Tibial nerve (tissue), 4 donors: ENCODE measurements around the gene FMN2.

Source experiments
- CTCF ChIP-seq, 5 experiments: fragments of 200-600 bp in 3 of 5; fragments of 450-650 bp in 2 of 5; sonication (generic) in 3 of 5; IDR thresholded peaks; one replicate each; pipeline ENCODE4 v1.5.1; 2016 to 2019; ENCODE audit warnings: antibody characterized with exemption in 5 of 5, mild to moderate bottlenecking in 3 of 5, moderate library complexity in 2 of 5
- EP300 ChIP-seq, 2 donors: sonication (generic); formaldehyde crosslinking; IDR thresholded peaks; one replicate each; pipeline ENCODE4 v1.6.1; 2017; ENCODE audit warnings: antibody characterized with exemption in 2 of 2, mild to moderate bottlenecking in 1 of 2
- POLR2A ChIP-seq, 2 donors: fragments of 450-650 bp; IDR thresholded peaks; one replicate each; pipeline ENCODE4 v1.6.1; 2017; ENCODE audit warnings: antibody characterized with exemption in 2 of 2, mild to moderate bottlenecking in 2 of 2, moderate library complexity in 2 of 2

GRCh38 chr1:240515505-240515904 is 423.8 kb downstream of the FMN2 start:
- TF ChIP-seq CTCF (IDR thresholded peaks at IDR 0.05) (no peak), POLR2A (IDR thresholded peaks at IDR 0.05) (no peak), EP300 (IDR thresholded peaks at IDR 0.05) (no peak)
